HepG2 (cell line): ENCODE data around the gene DAB1. TPM values are rescaled to one million over a fixed set of nuclear protein-coding genes. Genes with fewer than 3 reads are reported as not detected.

Experiments used
- ATAC-seq: fragments of 200-7000 bp; cut with Tn5 transposase; 3 replicates; pipeline ENCODE4 v1.9.1; 2020; ENCODE audit warnings: mild to moderate bottlenecking, moderate library complexity
- BruUV-seq: library from RNA; stranded (reverse); fragments of 400-500 nt; replicated peaks from 2 replicates; lab custom pipeline; 2021; lab: Mats Ljungman, UMichigan
- CTCF ChIA-PET: fragments of 300-600 bp; formaldehyde crosslinking; extraction: SDS; loops from one replicate; lab custom pipeline; 2021; ENCODE audit warnings: low total read pairs, inconsistent platforms, low intra/inter-chr PET ratio; lab: Yijun Ruan, JAX
- POLR2A ChIA-PET: fragments of 350-600 bp; sonication (Branson Sonifier 250); formaldehyde crosslinking; loops from one replicate; lab custom pipeline; 2020; ENCODE audit warnings: antibody characterized with exemption, inconsistent platforms; lab: Yijun Ruan, JAX
- DNase-seq: peaks from one replicate; pipeline ENCODE4 v3.0.0-alpha.2; 2015; ENCODE audit warnings: low spot score
- FAIRE-seq: peaks from 3 replicates; lab custom pipeline; 2011; peaks lifted over from hg19 to GRCh38; lab: Jason Lieb, UNC
- H2AFZ ChIP-seq: one replicate; pipeline ENCODE4 v1.6.1; 2011; ENCODE audit warnings: low read length, inconsistent platforms
- H3K27ac ChIP-seq: fragments of 300-600 bp; 3 replicates; pipeline ENCODE4 v1.8.0; 2011; ENCODE audit warnings: mixed run types, mild to moderate bottlenecking, mixed read lengths, low read length, inconsistent platforms; ENCODE audit not compliant: insufficient read depth; ENCODE audit errors: extremely low read length
- H3K27me3 ChIP-seq, 2 experiments: fragments of 200-600 bp in 1 of 2; 2 replicates in 1 of 2; 3 replicates in 1 of 2; pipeline versions ENCODE4 v1.6.0 to v1.8.0; 2011; ENCODE audit warnings: low read length in 2 of 2, mild to moderate bottlenecking in 2 of 2, moderate library complexity in 2 of 2, inconsistent platforms in 1 of 2; ENCODE audit not compliant: insufficient read depth in 2 of 2, control insufficient read depth in 1 of 2
- H3K36me3 ChIP-seq, 2 experiments: fragments of 200-600 bp in 1 of 2; replicated peaks in 1 of 2; 2 replicates in 1 of 2; 3 replicates in 1 of 2; pipeline versions ENCODE4 v1.5.1 to v1.8.0; 2011; ENCODE audit warnings: low read length in 2 of 2, inconsistent platforms in 1 of 2; ENCODE audit not compliant: insufficient read depth in 2 of 2, control insufficient read depth in 1 of 2
- H3K4me1 ChIP-seq: 2 replicates; pipeline ENCODE4 v1.5.1; 2012; ENCODE audit warnings: low read length, inconsistent platforms; ENCODE audit not compliant: insufficient read depth
- H3K4me2 ChIP-seq: 2 replicates; pipeline ENCODE4 v1.6.0; 2011; ENCODE audit warnings: low read depth, low read length, inconsistent platforms
- H3K4me3 ChIP-seq, 3 experiments: fragments of 200-600 bp in 1 of 3; sonication (generic), shearing (Covaris generic) in 1 of 3; replicated peaks in 1 of 3; 2 replicates each; pipeline ENCODE4 v1.5.1; 2011 to 2016; ENCODE audit warnings: low read length in 3 of 3, inconsistent platforms in 2 of 3, low read depth in 2 of 3, mild to moderate bottlenecking in 2 of 3, control low read depth in 1 of 3, mixed read lengths in 1 of 3; ENCODE audit not compliant: insufficient read depth in 1 of 3
- H3K79me2 ChIP-seq: one replicate; pipeline ENCODE4 v1.6.1; 2011; ENCODE audit warnings: low read length, inconsistent platforms; ENCODE audit not compliant: insufficient read depth
- H3K9ac ChIP-seq: 2 replicates; pipeline ENCODE4 v1.6.0; 2011; ENCODE audit warnings: mild to moderate bottlenecking, low read depth, low read length, inconsistent platforms; ENCODE audit not compliant: insufficient read depth
- H3K9me3 ChIP-seq: 2 replicates; pipeline ENCODE4 v1.5.1; 2012; ENCODE audit warnings: mild to moderate bottlenecking, low read length
- H4K20me1 ChIP-seq: 2 replicates; pipeline ENCODE4 v1.6.0; 2011; ENCODE audit warnings: inconsistent platforms, mild to moderate bottlenecking, low read length, moderate library complexity; ENCODE audit not compliant: insufficient read depth
- ARID3A ChIP-seq: IDR thresholded peaks from 2 replicates; pipeline ENCODE4 v1.6.1; 2012; ENCODE audit warnings: low read depth, low read length, improper control_type of control experiment
- CBX5 ChIP-seq: sonication (generic); formaldehyde crosslinking; IDR thresholded peaks from 2 replicates; pipeline ENCODE4 v1.4.0; 2020; ENCODE audit warnings: missing genetic modification reagents, borderline replicate concordance
- CTCF ChIP-seq: sonication (generic); formaldehyde crosslinking; IDR thresholded peaks from 2 replicates; pipeline ENCODE4 v1.5.0; 2020; ENCODE audit warnings: mild to moderate bottlenecking, missing genetic modification reagents, moderate library complexity
- HNF1B ChIP-seq: sonication (generic); formaldehyde crosslinking; IDR thresholded peaks from 2 replicates; pipeline ENCODE4 v1.5.1; 2020; ENCODE audit warnings: mild to moderate bottlenecking, moderate library complexity, missing genetic modification reagents
- HNRNPLL ChIP-seq: fragments of 200-400 bp; formaldehyde crosslinking; IDR thresholded peaks from 2 replicates; pipeline ENCODE4 v1.6.1; 2017; ENCODE audit warnings: mild to moderate bottlenecking, low read depth, low read length; ENCODE audit not compliant: poor library complexity, severe bottlenecking
- ZBTB39 ChIP-seq: sonication (generic); formaldehyde crosslinking; IDR thresholded peaks from 2 replicates; pipeline ENCODE4 v1.5.0; 2020; ENCODE audit warnings: missing genetic modification reagents
- ZNF292 ChIP-seq: sonication (generic); formaldehyde crosslinking; IDR thresholded peaks from 2 replicates; pipeline ENCODE4 v1.8.1; 2022; ENCODE audit warnings: mild to moderate bottlenecking, low read depth, missing genetic modification reagents, borderline replicate concordance
- ZNF83 ChIP-seq: sonication (generic); formaldehyde crosslinking; IDR thresholded peaks from 2 replicates; pipeline ENCODE4 v1.4.0; 2020; ENCODE audit warnings: missing genetic modification reagents, mild to moderate bottlenecking, borderline replicate concordance
- ZSCAN29 ChIP-seq: sonication (generic); formaldehyde crosslinking; conservative IDR thresholded peaks from 2 replicates; pipeline ENCODE4 v1.4.0; 2020; ENCODE audit warnings: mild to moderate bottlenecking, missing genetic modification reagents
- WGBS: methylation state at CpG from one replicate; pipeline ENCODE4 v1.1.6; 2017; ENCODE audit warnings: low lambda C conversion rate; 5-methylcytosine and 5-hydroxymethylcytosine counted together
- in situ Hi-C: cut with HindIII; loops from 2 replicates; pipeline ENCODE4 v1.10.0; 2017; ENCODE audit warnings: low pct_unique_long_range_greater_than_20kb; ENCODE audit not compliant: extremely low pct_ligation_motif_present
- intact Hi-C: fragments of 100-400 bp; cut with micrococcal nuclease; formaldehyde crosslinking; loops from one replicate; pipeline ENCODE4 v1.10.0; 2022; ENCODE audit not compliant: unreplicated experiment
- polyA plus RNA-seq, 8 experiments: library from polyadenylated mRNA; depleted of rRNA in 3 of 8; stranded (reverse) in 7 of 8; unstranded in 1 of 8; fragments of >200 nt; fragmentation: Illumina TruSeq in 4 of 8; extraction: Trizol in 4 of 8; gene quantifications; 2 replicates each; pipeline versions ENCODE4 v1.2.1 to v1.2.3, GENCODE V29; 2011 to 2016; ENCODE audit warnings: low read depth in 4 of 8, missing spikeins in 1 of 8, mixed read lengths in 1 of 8; ENCODE audit not compliant: insufficient read depth in 1 of 8
- total RNA-seq, 5 experiments: library from RNA; depleted of rRNA; stranded (reverse); fragments of >200 nt; fragmentation: Illumina TruSeq; extraction: Trizol; gene quantifications; 2 replicates each; pipeline ENCODE4 v1.2.3, GENCODE V29; 2016; ENCODE audit warnings: low read depth in 1 of 5

DAB1 gene
- total and polyA plus RNA-seq, 2 of the 13 experiments (the other 11 are each of a cell fraction or from before 2014, with no cell fraction given): 0.04 to 0.13 TPM

GRCh38 chr1:57124768-57125446 lies 299.0 kb downstream of the DAB1 start:
- Histone ChIP-seq H3K27me3 (no peaks in the 10 kb centered on the region), H3K79me2 (no peaks in the 10 kb centered on the region), H2AFZ (no peak overlapping the region), H3K36me3 (no peaks in the 10 kb centered on the region), H3K4me2 (no peak overlapping the region), H3K4me1 (no peaks in the 10 kb centered on the region), H3K4me3 (no peak overlapping the region), H3K9ac (no peak overlapping the region), H3K9me3 (no peaks in the 10 kb centered on the region), H4K20me1 (no peaks in the 10 kb centered on the region), H3K27ac (no peak overlapping the region)
- CTCF ChIA-PET: no interaction called here
- FAIRE-seq (no peak), ATAC-seq (no peak), DNase-seq (no peak)
- POLR2A ChIA-PET: no interaction called here
- no TSS peak for BruUV-seq
- TF ChIP-seq CTCF (CRISPR knock-in tag): 0 out of 2 replicates have a peak, but pooled peaks have one; percentile 16
- TF ChIP-seq HNF1B (CRISPR knock-in tag): no peak
- in situ Hi-C loops: no loop called here
- 45% methylated on average over 5 of the region's 5 CpGs for WGBS
- intact Hi-C loops: no loop called here

GRCh38 chr1:57124170-57124569 lies 299.7 kb downstream of the DAB1 start:
- FAIRE-seq: no peak
- in situ Hi-C loops: no loop called here
- TF ChIP-seq ZBTB39 (CRISPR knock-in tag): no peak
- TF ChIP-seq ZSCAN29 (CRISPR knock-in tag): no peak
- no peak for TF ChIP-seq CBX5 (CRISPR knock-in tag)
- TF ChIP-seq ZNF292 (CRISPR knock-in tag): no peak
- no peak for TF ChIP-seq ZNF83 (CRISPR knock-in tag)
- TF ChIP-seq HNRNPLL: no peak
- no peak for TF ChIP-seq ARID3A

More at GRCh38 chr1:57124170-57124569, 299.7 kb downstream of the DAB1 start:
- H3K79me2 ChIP-seq: no peaks in the 10 kb centered on the region
- ATAC-seq (no peak), DNase-seq (no peak)
- H3K27me3 ChIP-seq: no peaks in the 10 kb centered on the region
- no peaks in the 10 kb centered on the region for H4K20me1 ChIP-seq
- no peaks in the 10 kb centered on the region for H3K9me3 ChIP-seq
- no TSS peak for BruUV-seq
- no peaks in the 10 kb centered on the region for H3K4me1 ChIP-seq
- intact Hi-C loops: no loop called here
- no peak overlapping the region for H3K9ac ChIP-seq
- 26% methylated on average over 2 of the region's 2 CpGs for WGBS
- no peak overlapping the region for H3K4me3 ChIP-seq
- CTCF ChIA-PET: no interaction called here
- no peak overlapping the region for H3K4me2 ChIP-seq
- H3K36me3 ChIP-seq: no peaks in the 10 kb centered on the region
- no peak overlapping the region for H2AFZ ChIP-seq
- POLR2A ChIA-PET: no interaction called here
- no peak overlapping the region for H3K27ac ChIP-seq
